Colonic mucosa (tissue), 4 donors: ENCODE measurements around the gene LRMDA. TPM values are rescaled to one million over a fixed set of nuclear protein-coding genes. Genes with fewer than 3 reads are reported as not detected.

Experiments used
- DNase-seq: peaks from one replicate; pipeline ENCODE4 v3.0.0-alpha.2; 2020
- H3K27ac ChIP-seq: fragments of 200-600 bp; one replicate; pipeline ENCODE4 v1.8.0; 2021
- H3K27me3 ChIP-seq: fragments of 200-600 bp; one replicate; pipeline ENCODE4 v1.8.0; 2021
- H3K36me3 ChIP-seq: fragments of 200-600 bp; one replicate; pipeline ENCODE4 v1.8.0; 2021
- H3K4me1 ChIP-seq: fragments of 200-600 bp; one replicate; pipeline ENCODE4 v1.8.0; 2021; ENCODE audit warnings: mild to moderate bottlenecking
- H3K4me3 ChIP-seq: fragments of 200-600 bp; one replicate; pipeline ENCODE4 v1.8.0; 2021
- H3K9ac ChIP-seq, 2 donors: one replicate each; pipeline ENCODE4 v1.7.0; 2013; ENCODE audit warnings: control low read depth in 2 of 2, low read depth in 2 of 2, low read length in 2 of 2
- H3K9me3 ChIP-seq: fragments of 200-600 bp; one replicate; pipeline ENCODE4 v1.8.0; 2021
- CTCF ChIP-seq: fragments of 200-600 bp; IDR thresholded peaks from one replicate; pipeline ENCODE4 v1.8.0; 2022; ENCODE audit warnings: antibody characterized with exemption, mild to moderate bottlenecking
- intact Hi-C: fragments of 100-400 bp; cut with DNase I; formaldehyde crosslinking; loops from one replicate; pipeline ENCODE4 v1.14.1; 2022
- total RNA-seq, 2 donors: library from RNA; stranded (reverse); fragmentation: NEBNext Ultra II Directional in 1 of 2; extraction: Animal tissue kit (Norgen Biotek cat#: 25700) in 1 of 2; gene quantifications; one replicate each; pipeline ENCODE4 v1.2.1, GENCODE V29; 2021
- donor health status: healthy.
- donor health status: DM: no; HTN: no; CAD: no.
- donor health status: DM: no; HTN: no; CAD: no.

Gene LRMDA
- total RNA-seq, 2 donors from 2014 or later = 2.5 to 5.2 TPM

- DNase-seq = no peak
- H3K9me3 ChIP-seq = no peaks in the 10 kb centered on the region
- H3K27me3 ChIP-seq = no peaks in the 10 kb centered on the region
- no peak overlapping the region for H3K9ac ChIP-seq
- H3K4me3 ChIP-seq = no peak overlapping the region
- TF ChIP-seq CTCF = no peak
- no peaks in the 10 kb centered on the region for H3K36me3 ChIP-seq
- H3K4me1 ChIP-seq = no peaks in the 10 kb centered on the region
- intact Hi-C loops = no loop called here
- H3K27ac ChIP-seq = no peak overlapping the region
Measured at GRCh38 chr10:75717126-75717916, 285.9 kb downstream of the LRMDA start.

- no peak for DNase-seq
- H3K9ac ChIP-seq = no peak overlapping the region
- H3K27me3 ChIP-seq = no peaks in the 10 kb centered on the region
- H3K27ac ChIP-seq = no peak overlapping the region
- H3K4me3 ChIP-seq = no peak overlapping the region
- TF ChIP-seq CTCF = no peak
- no peaks in the 10 kb centered on the region for H3K9me3 ChIP-seq
- no peaks in the 10 kb centered on the region for H3K4me1 ChIP-seq
- intact Hi-C loops = no loop called here
- H3K36me3 ChIP-seq = no peaks in the 10 kb centered on the region
Measured at GRCh38 chr10:75718991-75719390, 287.6 kb downstream of the LRMDA start.

- Histone ChIP-seq H3K27ac (no peak overlapping the region), H3K9ac (no peak overlapping the region), H3K27me3 (no peaks in the 10 kb centered on the region), H3K36me3 (no peaks in the 10 kb centered on the region), H3K4me3 (no peak overlapping the region), H3K4me1 (no peaks in the 10 kb centered on the region), H3K9me3 (no peaks in the 10 kb centered on the region)
- no peak for DNase-seq
- intact Hi-C loops = no loop called here
- no peak for TF ChIP-seq CTCF
Measured at GRCh38 chr10:75720157-75720556, 288.7 kb downstream of the LRMDA start.

- intact Hi-C loops = no loop called here
- Histone ChIP-seq H3K9ac (no peak overlapping the region), H3K4me3 (no peak overlapping the region), H3K27ac (no peak overlapping the region), H3K36me3 (no peaks in the 10 kb centered on the region), H3K27me3 (no peaks in the 10 kb centered on the region), H3K4me1 (no peaks in the 10 kb centered on the region), H3K9me3 (no peaks in the 10 kb centered on the region)
- no peak for TF ChIP-seq CTCF
- no peak for DNase-seq
Measured at GRCh38 chr10:75722020-75722419, 290.6 kb downstream of the LRMDA start.

GRCh38 chr10:75722609-75723008 is 291.2 kb downstream of the LRMDA start:
- no peaks in the 10 kb centered on the region for H3K4me1 ChIP-seq
- no peak overlapping the region for H3K4me3 ChIP-seq
- H3K9me3 ChIP-seq = no peaks in the 10 kb centered on the region
- no peak overlapping the region for H3K27ac ChIP-seq
- no peaks in the 10 kb centered on the region for H3K27me3 ChIP-seq
- no peak for DNase-seq
- TF ChIP-seq CTCF = no peak
- H3K36me3 ChIP-seq = no peaks in the 10 kb centered on the region
- H3K9ac ChIP-seq = no peak overlapping the region
- intact Hi-C loops = no loop called here
